Prostate gland (tissue), 2 donors: ENCODE measurements around the gene RNF152. TPM values are rescaled to one million over a fixed set of nuclear protein-coding genes. Genes with fewer than 3 reads are reported as not detected.
A peak's percentile ranks its signal among the peaks of the same experiment; 100 is the strongest.

ENCODE experiments used
- DNase-seq: peaks from one replicate; pipeline ENCODE4 v3.0.0-alpha.2; 2019; ENCODE audit warnings: low spot score
- H3K27ac ChIP-seq, 2 donors: fragments of 200-600 bp; sonication (generic); 2 replicates each; pipeline ENCODE4 v1.5.1; 2017 to 2019
- H3K27me3 ChIP-seq: fragments of 200-600 bp; sonication (generic); replicated peaks from 2 replicates; pipeline ENCODE4 v1.5.1; 2019; ENCODE audit not compliant: insufficient read depth
- H3K36me3 ChIP-seq, 2 donors: fragments of 200-600 bp; sonication (generic); 1 replicate in 1 of 2; 2 replicates in 1 of 2; pipeline versions ENCODE4 v1.5.1 to v1.8.1; 2017 to 2019
- H3K4me1 ChIP-seq: fragments of 200-600 bp; sonication (generic); replicated peaks from 2 replicates; pipeline ENCODE4 v1.5.1; 2019
- H3K4me3 ChIP-seq, 2 donors: fragments of 200-600 bp; sonication (generic); 2 replicates each; pipeline ENCODE4 v1.5.1; 2017 to 2019
- H3K9me3 ChIP-seq: fragments of 200-600 bp; sonication (generic); 2 replicates; pipeline ENCODE4 v1.5.1; 2017
- POLR2A ChIP-seq: fragments of 450-650 bp; IDR thresholded peaks from one replicate; pipeline ENCODE4 v1.6.1; 2016; ENCODE audit warnings: antibody characterized with exemption, mild to moderate bottlenecking
- POLR2AphosphoS5 ChIP-seq: sonication (generic); formaldehyde crosslinking; IDR thresholded peaks from one replicate; pipeline ENCODE4 v1.6.1; 2017; ENCODE audit warnings: antibody characterized with exemption
- WGBS: methylation state at CpG from one replicate; pipeline ENCODE4 v1.1.5; 2018; 5-methylcytosine and 5-hydroxymethylcytosine counted together
- intact Hi-C: fragments of 100-400 bp; cut with DNase I; formaldehyde crosslinking; loops from one replicate; pipeline ENCODE4 v1.14.2; 2022
- total RNA-seq, 2 donors: library from RNA; depleted of rRNA; stranded (reverse); fragments of >200 nt; gene quantifications; one replicate each; pipeline ENCODE4 v1.1.0, GENCODE V29; 2016
- TF ChIP-seq, protein P1 (sequence below), 4 experiments: fragments of 200-600 bp in 2 of 4; fragments of 450-650 bp in 2 of 4; sonication (generic) in 2 of 4; IDR thresholded peaks; 1 replicate in 3 of 4; 2 replicates in 1 of 4; pipeline ENCODE4 v1.5.1; 2016 to 2019; ENCODE audit warnings: antibody characterized with exemption in 4 of 4, mild to moderate bottlenecking in 2 of 4, moderate library complexity in 2 of 4

The RNF152 gene
- total RNA-seq, 2 donors from 2014 or later, result 15.5 to 38.9 TPM

DNA sequence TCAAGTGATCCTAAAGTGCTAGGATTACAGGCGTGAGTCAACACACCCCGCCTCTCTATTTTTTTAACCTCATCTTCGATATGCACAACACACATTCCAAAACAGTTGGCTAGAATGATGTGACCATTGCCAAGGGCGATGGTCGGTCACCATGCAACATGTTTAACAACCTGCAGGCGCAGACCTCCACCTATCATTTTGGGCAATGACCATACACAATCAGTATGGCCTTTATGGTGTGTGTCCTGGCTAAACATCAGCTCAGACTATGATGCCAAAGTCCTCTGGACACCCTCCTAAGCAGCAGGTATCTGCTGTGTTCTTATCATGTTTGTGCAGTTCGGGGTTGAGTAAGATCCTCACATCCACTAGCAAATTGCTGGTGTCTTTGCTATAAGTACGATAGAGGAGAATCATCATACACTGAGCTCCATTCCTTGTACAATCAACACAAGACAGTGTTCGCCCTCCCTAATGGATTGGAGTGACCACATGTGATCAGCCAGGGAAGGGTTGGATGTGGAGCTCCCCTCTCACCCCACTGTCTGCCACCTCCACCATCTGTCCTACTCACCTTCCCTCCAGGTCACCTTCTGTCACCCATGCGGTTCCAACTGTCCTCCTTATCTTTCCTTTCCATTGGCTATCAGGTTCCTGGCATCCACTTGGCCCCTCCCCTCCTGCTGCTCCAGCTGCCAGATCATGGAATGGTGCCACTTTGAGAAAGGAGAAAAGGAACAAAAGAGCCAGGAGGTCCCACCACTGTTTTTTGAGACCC lies 7.9 kb upstream of the RNF152 start:
- Histone ChIP-seq H3K4me1 (no peaks in the 10 kb centered on the region), H3K36me3 (no peaks in the 10 kb centered on the region), H3K27ac (no peak overlapping the region), H3K27me3 (no peaks in the 10 kb centered on the region), H3K9me3 (no peaks in the 10 kb centered on the region), H3K4me3 (no peak overlapping the region)
- 78% methylated on average over 10 of the region's 10 CpGs for WGBS
- no peak for TF ChIP-seq POLR2A
- no peak for TF ChIP-seq POLR2AphosphoS5
- TF ChIP-seq, protein P1, sequence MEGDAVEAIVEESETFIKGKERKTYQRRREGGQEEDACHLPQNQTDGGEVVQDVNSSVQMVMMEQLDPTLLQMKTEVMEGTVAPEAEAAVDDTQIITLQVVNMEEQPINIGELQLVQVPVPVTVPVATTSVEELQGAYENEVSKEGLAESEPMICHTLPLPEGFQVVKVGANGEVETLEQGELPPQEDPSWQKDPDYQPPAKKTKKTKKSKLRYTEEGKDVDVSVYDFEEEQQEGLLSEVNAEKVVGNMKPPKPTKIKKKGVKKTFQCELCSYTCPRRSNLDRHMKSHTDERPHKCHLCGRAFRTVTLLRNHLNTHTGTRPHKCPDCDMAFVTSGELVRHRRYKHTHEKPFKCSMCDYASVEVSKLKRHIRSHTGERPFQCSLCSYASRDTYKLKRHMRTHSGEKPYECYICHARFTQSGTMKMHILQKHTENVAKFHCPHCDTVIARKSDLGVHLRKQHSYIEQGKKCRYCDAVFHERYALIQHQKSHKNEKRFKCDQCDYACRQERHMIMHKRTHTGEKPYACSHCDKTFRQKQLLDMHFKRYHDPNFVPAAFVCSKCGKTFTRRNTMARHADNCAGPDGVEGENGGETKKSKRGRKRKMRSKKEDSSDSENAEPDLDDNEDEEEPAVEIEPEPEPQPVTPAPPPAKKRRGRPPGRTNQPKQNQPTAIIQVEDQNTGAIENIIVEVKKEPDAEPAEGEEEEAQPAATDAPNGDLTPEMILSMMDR (IDR thresholded peaks at IDR 0.05), result no peak
- DNase-seq, result no peak
- intact Hi-C loops, result no loop called here

DNA sequence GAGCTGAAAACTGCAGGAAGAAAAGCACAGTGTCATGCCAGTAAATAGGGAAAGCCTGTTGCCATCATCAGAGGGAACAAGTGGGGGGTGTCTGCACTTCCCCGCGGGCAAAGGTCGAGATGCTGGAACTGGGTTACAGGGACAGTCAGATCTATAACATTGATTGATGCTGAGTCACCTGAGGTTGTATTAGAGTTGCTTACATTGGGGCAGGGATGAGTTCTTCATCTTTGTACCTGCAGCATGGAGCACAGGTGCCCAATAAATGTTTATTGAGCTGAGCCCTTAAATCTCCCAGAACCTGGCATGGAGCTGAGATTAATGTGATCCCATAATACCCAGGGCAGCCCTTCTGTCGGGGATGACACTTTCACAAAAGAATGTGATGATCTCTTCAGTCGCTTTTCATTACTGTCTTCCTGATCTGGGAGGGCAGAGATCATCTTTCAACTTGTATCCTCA lies 5.9 kb upstream of the RNF152 start:
- Histone ChIP-seq H3K27me3 (no peaks in the 10 kb centered on the region), H3K36me3 (no peaks in the 10 kb centered on the region), H3K4me3 (no peak overlapping the region), H3K9me3 (no peaks in the 10 kb centered on the region), H3K4me1 (no peaks in the 10 kb centered on the region), H3K27ac (no peak overlapping the region)
- peak; percentile 11 for DNase-seq
- 51% methylated on average over 5 of the region's 5 CpGs for WGBS
- peak; percentile 24 for TF ChIP-seq POLR2AphosphoS5
- TF ChIP-seq POLR2A, result no peak
- intact Hi-C loops, result loop anchor here (10.0 kb wide), 1 partner anchor 314 kb away; no protein-coding TSS in a partner anchor

DNA sequence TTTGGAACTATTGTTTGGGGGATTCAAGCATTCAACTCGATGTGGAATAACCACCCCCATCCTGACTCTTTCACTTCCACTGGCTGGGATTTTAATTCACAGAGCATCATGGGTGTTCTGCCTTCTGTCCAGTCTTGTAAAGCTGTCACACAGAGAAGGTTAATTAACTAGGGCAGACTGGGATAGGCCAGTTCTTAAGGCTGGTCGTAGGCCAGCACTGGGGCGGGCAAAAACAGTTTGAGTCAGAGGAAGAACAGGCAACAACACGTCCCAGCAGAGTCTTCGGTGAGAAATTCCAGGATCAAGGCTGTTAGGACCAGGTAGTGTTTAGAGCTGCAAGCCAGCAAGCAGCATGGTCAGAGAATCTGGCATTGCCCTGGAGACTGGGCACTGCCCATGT lies 4.0 kb upstream of the RNF152 start:
- intact Hi-C loops, result loop anchor here (10.0 kb wide), 1 partner anchor 312 kb away; no protein-coding TSS in a partner anchor
- Histone ChIP-seq H3K4me1 (no peaks in the 10 kb centered on the region), H3K36me3 (no peaks in the 10 kb centered on the region), H3K9me3 (no peaks in the 10 kb centered on the region), H3K27me3 (no peaks in the 10 kb centered on the region), H3K4me3 (no peak overlapping the region), H3K27ac (peak overlapping the region; percentile 16 to 53)
- TF ChIP-seq, protein P1 (IDR thresholded peaks at IDR 0.05), result peak in 1 of 4 experiments; percentile 6
- TF ChIP-seq POLR2A, result no peak
- peak; percentile 84 for TF ChIP-seq POLR2AphosphoS5
- DNase-seq, result peak; percentile 84
- 18% methylated on average over 5 of the region's 5 CpGs for WGBS

GRCh38 chr18:61896118-61896517 lies 3.3 kb upstream of the RNF152 start:
- H3K36me3 ChIP-seq, result no peaks in the 10 kb centered on the region
- no peak overlapping the region for H3K4me3 ChIP-seq
- H3K27ac ChIP-seq, result peak overlapping the region; percentile 16 to 53
- no peaks in the 10 kb centered on the region for H3K4me1 ChIP-seq
- no peaks in the 10 kb centered on the region for H3K9me3 ChIP-seq
- 94% methylated on average over 1 of the region's 1 CpG for WGBS
- TF ChIP-seq POLR2A (no peak), POLR2AphosphoS5 (no peak)
- TF ChIP-seq, protein P1 (IDR thresholded peaks at IDR 0.05), result no peak
- DNase-seq, result no peak
- intact Hi-C loops, result loop anchor here (10.0 kb wide), 1 partner anchor 311 kb away; no protein-coding TSS in a partner anchor
- no peaks in the 10 kb centered on the region for H3K27me3 ChIP-seq

GRCh38 chr18:61894751-61895524 lies 2.1 kb upstream of the RNF152 start:
- 30% methylated on average over 28 of the region's 28 CpGs for WGBS
- intact Hi-C loops, result loop anchor here (5.0 to 10.0 kb wide), 2 partner anchors 237 to 310 kb away; no protein-coding TSS in a partner anchor
- Histone ChIP-seq H3K27me3 (no peaks in the 10 kb centered on the region), H3K9me3 (no peaks in the 10 kb centered on the region), H3K36me3 (no peaks in the 10 kb centered on the region), H3K4me1 (no peaks in the 10 kb centered on the region), H3K27ac (peak overlapping the region; percentile 81 to 85), H3K4me3 (peak overlapping the region; percentile 85 to 95)
- TF ChIP-seq POLR2A (no peak), POLR2AphosphoS5 (no peak)
- TF ChIP-seq, protein P1 (IDR thresholded peaks at IDR 0.05), result no peak
- DNase-seq, result peak; percentile 12
